Upper lobe of left lung (tissue), 6 donors: Measurements from ENCODE around the gene GABRB3. TPM values are rescaled to one million over a fixed set of nuclear protein-coding genes. Genes with fewer than 3 reads are reported as not detected.

Experiments used
- ATAC-seq, 2 donors: fragments of 200-7000 bp; cut with Tn5 transposase; one replicate each; pipeline ENCODE4 v1.9.1; 2022; ENCODE audit warnings: mild to moderate bottlenecking in 2 of 2, moderate library complexity in 2 of 2; ENCODE audit not compliant: low FRiP score in 2 of 2
- DNase-seq, 2 donors: peaks; one replicate each; pipeline ENCODE4 v3.0.0-alpha.2; 2019 to 2020
- H3K27ac ChIP-seq, 4 donors: fragments of 200-600 bp; sonication (generic); one replicate each; pipeline ENCODE4 v1.5.1; 2016 to 2019
- H3K27me3 ChIP-seq, 4 donors: fragments of 200-600 bp; sonication (generic); one replicate each; pipeline ENCODE4 v1.5.1; 2017 to 2019
- H3K36me3 ChIP-seq, 4 donors: fragments of 200-600 bp; sonication (generic); one replicate each; pipeline ENCODE4 v1.5.1; 2016 to 2019
- H3K4me1 ChIP-seq, 4 donors: fragments of 200-600 bp; sonication (generic); one replicate each; pipeline ENCODE4 v1.5.1; 2018 to 2019
- H3K4me3 ChIP-seq, 4 donors: fragments of 200-600 bp; sonication (generic); one replicate each; pipeline ENCODE4 v1.5.1; 2017 to 2019; ENCODE audit warnings: mild to moderate bottlenecking in 2 of 4, moderate library complexity in 1 of 4
- H3K9me3 ChIP-seq, 4 donors: fragments of 200-600 bp; sonication (generic); one replicate each; pipeline ENCODE4 v1.5.1; 2018 to 2019
- EP300 ChIP-seq, 4 donors: sonication (generic); formaldehyde crosslinking; IDR thresholded peaks; one replicate each; pipeline ENCODE4 v1.5.1; 2017; ENCODE audit warnings: antibody characterized with exemption in 4 of 4, control low read depth in 2 of 4
- POLR2A ChIP-seq, 4 donors: fragments of 450-650 bp; IDR thresholded peaks; one replicate each; pipeline ENCODE4 v1.5.1; 2016 to 2017; ENCODE audit warnings: antibody characterized with exemption in 4 of 4, mild to moderate bottlenecking in 2 of 4
- POLR2AphosphoS5 ChIP-seq, 2 donors: sonication (generic); formaldehyde crosslinking; IDR thresholded peaks; one replicate each; pipeline ENCODE4 v1.5.1; 2017; ENCODE audit warnings: antibody characterized with exemption in 2 of 2
- WGBS, 2 donors: methylation state at CpG; one replicate each; pipeline ENCODE4 v1.1.5; 2017 to 2018; 5-methylcytosine and 5-hydroxymethylcytosine counted together
- total RNA-seq, 6 donors: library from RNA; depleted of rRNA in 4 of 6; stranded (reverse); fragments of >200 nt in 4 of 6; gene quantifications; one replicate each; pipeline versions ENCODE4 v1.1.0 to v1.2.1, GENCODE V29; 2016 to 2021
- TF ChIP-seq, protein P1 (sequence below), 6 experiments: fragments of 450-650 bp in 4 of 6; fragments of 200-600 bp in 2 of 6; sonication (generic) in 2 of 6; IDR thresholded peaks; one replicate each; pipeline ENCODE4 v1.5.1; 2016 to 2019; ENCODE audit warnings: antibody characterized with exemption in 6 of 6
- donor health status: DM: no; HTN: no; CAD: no; lungs with moderate emphysema.
- donor health status: DM: no; HTN: yes; CAD: no; lungs with severe emphysema.

The GABRB3 gene
- total RNA-seq, 6 donors from 2014 or later: 1.5 to 6.6 (median 3.7) TPM

DNA sequence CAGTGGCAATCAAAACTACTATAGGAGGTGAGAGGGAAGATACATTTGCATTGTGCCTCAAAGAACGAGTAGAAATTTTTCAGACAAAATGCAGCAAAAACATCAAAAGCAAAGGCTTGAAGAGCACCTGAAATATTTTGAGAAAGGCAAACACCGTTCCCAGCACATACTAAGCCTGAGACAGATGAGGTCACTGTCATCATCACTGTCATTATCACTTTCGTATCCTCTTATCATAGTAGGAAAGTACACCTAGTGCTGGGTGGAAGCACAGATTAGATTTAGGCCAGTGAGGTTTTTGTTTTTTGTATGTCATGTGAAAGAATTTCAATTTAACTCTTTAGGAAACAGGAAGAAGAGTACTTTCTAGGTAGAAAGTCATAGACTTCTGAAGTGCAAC, 222.0 kb downstream of the GABRB3 start:
- Histone ChIP-seq H3K27me3 (no peaks in the 10 kb centered on the region), H3K4me3 (no peak overlapping the region), H3K4me1 (no peaks in the 10 kb centered on the region), H3K27ac (no peak overlapping the region), H3K9me3 (no peaks in the 10 kb centered on the region), H3K36me3 (no peaks in the 10 kb centered on the region)
- ATAC-seq (no peak), DNase-seq (no peak)
- WGBS, 2 donors: 61 to 65% methylated on average over 3 of the region's 3 CpGs
- no peak for TF ChIP-seq EP300 (IDR thresholded peaks at IDR 0.05)

DNA sequence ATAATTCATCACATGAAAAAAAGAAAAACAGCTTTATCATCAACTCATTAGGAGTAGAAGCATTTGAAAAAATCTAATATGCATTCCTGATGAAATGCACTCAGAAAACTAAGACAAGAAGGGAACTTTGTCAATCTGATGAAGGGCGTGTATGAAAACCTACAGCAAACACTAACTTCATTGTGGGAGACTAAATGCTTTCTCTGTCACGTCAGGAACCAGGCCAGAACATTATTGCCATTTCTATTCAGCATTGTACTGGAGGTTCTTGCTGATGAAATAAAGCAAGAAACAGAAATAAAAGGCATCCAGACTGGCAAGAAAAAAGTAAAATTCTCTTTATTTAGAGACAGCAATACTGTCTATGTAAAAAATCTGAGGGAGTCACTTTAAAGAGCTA, 235.2 kb downstream of the GABRB3 start:
- H3K27ac ChIP-seq: no peak overlapping the region
- H3K36me3 ChIP-seq: no peaks in the 10 kb centered on the region
- TF ChIP-seq, protein P1, sequence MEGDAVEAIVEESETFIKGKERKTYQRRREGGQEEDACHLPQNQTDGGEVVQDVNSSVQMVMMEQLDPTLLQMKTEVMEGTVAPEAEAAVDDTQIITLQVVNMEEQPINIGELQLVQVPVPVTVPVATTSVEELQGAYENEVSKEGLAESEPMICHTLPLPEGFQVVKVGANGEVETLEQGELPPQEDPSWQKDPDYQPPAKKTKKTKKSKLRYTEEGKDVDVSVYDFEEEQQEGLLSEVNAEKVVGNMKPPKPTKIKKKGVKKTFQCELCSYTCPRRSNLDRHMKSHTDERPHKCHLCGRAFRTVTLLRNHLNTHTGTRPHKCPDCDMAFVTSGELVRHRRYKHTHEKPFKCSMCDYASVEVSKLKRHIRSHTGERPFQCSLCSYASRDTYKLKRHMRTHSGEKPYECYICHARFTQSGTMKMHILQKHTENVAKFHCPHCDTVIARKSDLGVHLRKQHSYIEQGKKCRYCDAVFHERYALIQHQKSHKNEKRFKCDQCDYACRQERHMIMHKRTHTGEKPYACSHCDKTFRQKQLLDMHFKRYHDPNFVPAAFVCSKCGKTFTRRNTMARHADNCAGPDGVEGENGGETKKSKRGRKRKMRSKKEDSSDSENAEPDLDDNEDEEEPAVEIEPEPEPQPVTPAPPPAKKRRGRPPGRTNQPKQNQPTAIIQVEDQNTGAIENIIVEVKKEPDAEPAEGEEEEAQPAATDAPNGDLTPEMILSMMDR (IDR thresholded peaks at IDR 0.05): no peak
- TF ChIP-seq EP300 (IDR thresholded peaks at IDR 0.05) (no peak), POLR2AphosphoS5 (IDR thresholded peaks at IDR 0.05) (no peak), POLR2A (IDR thresholded peaks at IDR 0.05) (no peak)
- H3K9me3 ChIP-seq: no peaks in the 10 kb centered on the region
- H3K4me3 ChIP-seq: no peak overlapping the region
- DNase-seq (no peak), ATAC-seq (no peak)
- H3K4me1 ChIP-seq: no peaks in the 10 kb centered on the region
- H3K27me3 ChIP-seq: no peaks in the 10 kb centered on the region
- 58 to 86% methylated on average over 2 of the region's 2 CpGs for WGBS, 2 donors

DNA sequence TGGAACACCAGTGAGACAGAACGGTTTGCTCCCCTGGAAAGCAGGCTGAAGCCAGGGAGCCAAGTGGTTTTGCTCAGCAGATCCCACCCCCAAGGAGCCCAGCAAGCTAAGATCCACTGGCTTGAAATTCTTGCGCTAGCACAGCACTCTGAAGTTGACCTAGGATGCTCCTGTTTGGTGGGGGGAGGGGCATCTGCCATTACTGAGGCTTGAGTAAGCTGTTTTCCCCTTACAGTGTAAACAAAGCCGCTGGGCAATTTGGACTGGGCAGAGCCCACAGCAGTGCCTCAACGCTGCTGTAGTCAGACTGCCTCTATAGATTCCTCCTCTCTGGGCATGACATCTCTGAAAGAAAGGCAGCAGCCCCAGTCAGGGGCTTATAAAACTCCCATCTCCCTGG, 241.4 kb downstream of the GABRB3 start:
- ATAC-seq (no peak), DNase-seq (no peak)
- no peak overlapping the region for H3K27ac ChIP-seq
- no peaks in the 10 kb centered on the region for H3K4me1 ChIP-seq
- peaks cover 0 to 13% (median 2%) of the 10 kb centered on the region in 4 donors for H3K9me3 ChIP-seq
- H3K27me3 ChIP-seq: no peaks in the 10 kb centered on the region
- no peaks in the 10 kb centered on the region for H3K36me3 ChIP-seq
- H3K4me3 ChIP-seq: no peak overlapping the region
- WGBS, 2 donors: 71% methylated on average over 4 of the region's 4 CpGs; no CpG with 5 or more reads in 1 of the 2 donors
- TF ChIP-seq POLR2A (IDR thresholded peaks at IDR 0.05) (no peak), POLR2AphosphoS5 (IDR thresholded peaks at IDR 0.05) (no peak), EP300 (IDR thresholded peaks at IDR 0.05) (no peak)
- TF ChIP-seq, protein P1 (IDR thresholded peaks at IDR 0.05): no peak

DNA sequence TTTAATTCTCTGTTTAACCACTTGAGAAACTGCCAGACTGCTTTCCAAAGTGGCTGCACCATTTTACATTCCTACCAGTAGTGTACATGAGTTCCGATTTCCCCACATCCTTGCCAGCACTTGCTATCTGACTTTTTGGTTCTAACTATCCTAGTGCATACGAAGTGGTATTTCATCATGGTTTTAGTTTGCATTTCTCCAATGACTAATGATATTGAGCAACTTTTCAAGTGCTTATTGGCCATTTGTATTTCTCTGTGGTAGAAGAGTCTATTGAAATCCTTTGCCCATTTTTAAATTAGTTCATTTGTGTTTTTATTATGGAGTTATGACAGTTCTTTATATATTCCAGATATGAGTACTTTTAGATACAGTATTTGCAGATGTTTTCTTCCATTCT, 247.8 kb downstream of the GABRB3 start:
- H3K9me3 ChIP-seq: peaks cover 0 to 3% (median 0%) of the 10 kb centered on the region in 4 donors
- 62 to 72% methylated on average over 2 of the region's 2 CpGs for whole genome bisulfite sequencing, 2 donors

DNA sequence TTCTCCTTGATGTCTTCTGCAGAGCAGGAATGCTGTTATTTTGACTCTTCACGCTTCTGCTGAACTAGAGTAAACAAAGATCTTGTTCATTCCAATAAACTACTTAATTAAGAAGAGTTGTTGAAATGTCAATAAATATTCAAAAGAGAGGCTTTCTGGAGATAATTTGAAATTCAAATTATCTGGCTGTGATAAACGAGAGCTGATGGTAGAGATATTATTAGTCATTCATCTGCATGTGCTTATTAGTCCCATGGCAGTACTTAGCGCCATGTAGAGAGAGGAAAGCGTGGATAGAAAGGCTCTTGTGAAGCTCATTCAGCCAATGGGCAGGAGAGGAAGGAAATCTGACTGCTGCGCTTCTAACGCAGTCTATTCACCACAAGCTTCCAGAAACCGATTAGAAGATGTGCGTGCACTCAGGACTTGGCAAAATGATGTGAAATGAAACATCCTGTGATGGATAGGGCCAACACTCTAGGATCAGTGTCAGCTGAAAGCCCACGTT, 251.1 kb downstream of the GABRB3 start:
- ATAC-seq (no peak), DNase-seq (no peak)
- TF ChIP-seq, protein P1 (IDR thresholded peaks at IDR 0.05): no peak
- TF ChIP-seq EP300 (IDR thresholded peaks at IDR 0.05) (no peak), POLR2A (IDR thresholded peaks at IDR 0.05) (no peak), POLR2AphosphoS5 (IDR thresholded peaks at IDR 0.05) (no peak)
- H3K36me3 ChIP-seq: no peaks in the 10 kb centered on the region
- 71 to 76% methylated on average over 9 of the region's 9 CpGs for WGBS, 2 donors
- H3K27me3 ChIP-seq: no peaks in the 10 kb centered on the region
- peaks cover 0 to 3% (median 1%) of the 10 kb centered on the region in 4 donors for H3K9me3 ChIP-seq
- H3K4me3 ChIP-seq: no peak overlapping the region
- H3K4me1 ChIP-seq: no peaks in the 10 kb centered on the region
- no peak overlapping the region for H3K27ac ChIP-seq

More for the DNA sequence above, 247.8 kb downstream of the GABRB3 start:
- Histone ChIP-seq H3K4me1 (no peaks in the 10 kb centered on the region), H3K4me3 (no peak overlapping the region), H3K27ac (no peak overlapping the region), H3K27me3 (no peaks in the 10 kb centered on the region), H3K36me3 (no peaks in the 10 kb centered on the region)
- TF ChIP-seq, protein P1 (IDR thresholded peaks at IDR 0.05): no peak
- no peak for TF ChIP-seq EP300 (IDR thresholded peaks at IDR 0.05)
- no peak for TF ChIP-seq POLR2A (IDR thresholded peaks at IDR 0.05)
- TF ChIP-seq POLR2AphosphoS5 (IDR thresholded peaks at IDR 0.05): no peak
- no peak for DNase-seq
- ATAC-seq: no peak
